GM21528 (cell line): ENCODE measurements around the gene NAALAD2.
"Not testable (repeated sequence)": the region's sequence is repeated elsewhere in the genome, so short reads cannot be mapped to it uniquely, and the experiment has no call there.

Experiments used
- ATAC-seq: cut with Tn5 transposase; IDR thresholded peaks from one replicate; pipeline ENCODE4 v1.9.1; 2021; ENCODE audit warnings: mild to moderate bottlenecking, moderate library complexity; ENCODE audit not compliant: unreplicated experiment, low FRiP score

NAALAD2 gene

DNA sequence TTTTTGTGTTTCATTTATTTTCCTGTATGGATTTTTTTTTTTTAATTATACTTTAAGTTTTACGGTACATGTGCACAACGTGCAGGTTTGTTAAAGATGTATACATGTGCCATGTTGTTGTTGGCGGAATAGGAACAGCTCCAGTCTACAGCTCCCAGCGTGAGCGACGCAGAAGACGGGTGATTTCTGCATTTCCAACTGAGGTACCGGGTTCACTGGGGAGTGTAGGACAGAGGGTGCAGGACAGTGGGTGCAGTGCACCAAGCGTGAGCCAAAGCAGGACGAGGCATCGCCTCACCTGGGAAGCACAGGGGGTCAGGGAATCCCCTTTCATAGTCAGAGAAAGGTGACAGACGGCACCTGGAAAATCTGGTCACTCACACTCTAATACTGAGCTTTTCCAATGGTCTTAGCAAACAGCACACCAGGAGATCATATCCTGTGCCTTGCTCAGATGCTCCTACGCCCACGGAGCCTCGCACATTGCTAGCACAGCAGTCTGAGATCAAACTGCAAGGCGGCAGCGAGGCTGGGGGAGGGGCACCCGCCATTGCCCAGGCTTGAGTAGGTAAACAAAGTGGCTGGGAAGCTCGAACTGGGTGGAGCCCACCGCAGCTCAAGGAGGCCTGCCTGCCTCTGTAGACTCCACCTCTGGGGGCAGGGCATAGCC, 105.6 kb downstream of the NAALAD2 start:
- not testable (repeated sequence) for ATAC-seq

GRCh38 chr11:90241414-90241813, 107.0 kb downstream of the NAALAD2 start:
- no peak for ATAC-seq
